NB4 (cell line): ENCODE results near the gene STAT5B.

ENCODE experiments used
- CTCF ChIP-seq: IDR thresholded peaks from one replicate; pipeline ENCODE4 v1.5.1; 2012; ENCODE audit warnings: low read depth, low read length
- MYC ChIP-seq: IDR thresholded peaks from 2 replicates; pipeline ENCODE4 v1.6.1; 2011; ENCODE audit warnings: low read depth, low read length

GRCh38 chr17:42255445-42255844 is 20.7 kb downstream of the STAT5B start:
- TF ChIP-seq CTCF (no peak), MYC (no peak)
